Astrocyte of the spinal cord (primary cell): Measurements from ENCODE around the gene CKAP2.

ENCODE experiments used
- DNase-seq: peaks from one replicate; pipeline ENCODE4 v3.0.0; 2011; ENCODE audit warnings: low read depth, low spot score
- H3K4me3 ChIP-seq: 2 replicates; pipeline ENCODE4 v1.5.1; 2011; ENCODE audit warnings: low read depth, mild to moderate bottlenecking, low read length, moderate library complexity
- in situ Hi-C: cut with HindIII; loops from 2 replicates; pipeline ENCODE4 v1.10.0; 2017; ENCODE audit warnings: low sequenced_read_pairs
- TF ChIP-seq, protein P1 (sequence below): IDR thresholded peaks from 2 replicates; pipeline ENCODE4 v1.5.1; 2012; ENCODE audit warnings: low read depth, mild to moderate bottlenecking, low read length, inconsistent platforms

Gene CKAP2

DNA sequence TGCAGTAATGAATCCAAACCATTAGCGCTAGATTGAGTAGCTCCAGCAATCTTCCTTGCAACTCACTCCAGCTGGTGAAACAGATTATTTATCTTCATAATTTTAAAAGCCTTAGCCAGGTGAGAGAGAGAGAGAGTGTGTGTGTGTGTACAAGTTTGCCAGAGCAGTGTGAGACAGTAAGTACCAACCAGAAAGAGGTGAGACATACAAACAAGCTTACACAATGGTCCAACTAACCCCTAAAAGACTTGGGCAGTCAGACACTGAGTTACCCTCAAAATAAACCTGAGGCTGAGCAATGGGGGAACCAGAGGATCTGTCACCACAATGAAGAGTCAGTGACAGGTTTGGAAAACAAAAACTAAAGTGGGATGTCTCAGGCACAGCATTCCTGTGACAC lies 41.2 kb upstream of the CKAP2 start:
- TF ChIP-seq, protein P1, sequence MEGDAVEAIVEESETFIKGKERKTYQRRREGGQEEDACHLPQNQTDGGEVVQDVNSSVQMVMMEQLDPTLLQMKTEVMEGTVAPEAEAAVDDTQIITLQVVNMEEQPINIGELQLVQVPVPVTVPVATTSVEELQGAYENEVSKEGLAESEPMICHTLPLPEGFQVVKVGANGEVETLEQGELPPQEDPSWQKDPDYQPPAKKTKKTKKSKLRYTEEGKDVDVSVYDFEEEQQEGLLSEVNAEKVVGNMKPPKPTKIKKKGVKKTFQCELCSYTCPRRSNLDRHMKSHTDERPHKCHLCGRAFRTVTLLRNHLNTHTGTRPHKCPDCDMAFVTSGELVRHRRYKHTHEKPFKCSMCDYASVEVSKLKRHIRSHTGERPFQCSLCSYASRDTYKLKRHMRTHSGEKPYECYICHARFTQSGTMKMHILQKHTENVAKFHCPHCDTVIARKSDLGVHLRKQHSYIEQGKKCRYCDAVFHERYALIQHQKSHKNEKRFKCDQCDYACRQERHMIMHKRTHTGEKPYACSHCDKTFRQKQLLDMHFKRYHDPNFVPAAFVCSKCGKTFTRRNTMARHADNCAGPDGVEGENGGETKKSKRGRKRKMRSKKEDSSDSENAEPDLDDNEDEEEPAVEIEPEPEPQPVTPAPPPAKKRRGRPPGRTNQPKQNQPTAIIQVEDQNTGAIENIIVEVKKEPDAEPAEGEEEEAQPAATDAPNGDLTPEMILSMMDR: no peak
- in situ Hi-C loops: no loop called here
- no peak for DNase-seq
- H3K4me3 ChIP-seq: no peak overlapping the region

GRCh38 chr13:52414963-52415362 lies 40.3 kb upstream of the CKAP2 start:
- TF ChIP-seq, protein P1: no peak
- DNase-seq: peak; percentile 31
- in situ Hi-C loops: no loop called here
- no peak overlapping the region for H3K4me3 ChIP-seq

DNA sequence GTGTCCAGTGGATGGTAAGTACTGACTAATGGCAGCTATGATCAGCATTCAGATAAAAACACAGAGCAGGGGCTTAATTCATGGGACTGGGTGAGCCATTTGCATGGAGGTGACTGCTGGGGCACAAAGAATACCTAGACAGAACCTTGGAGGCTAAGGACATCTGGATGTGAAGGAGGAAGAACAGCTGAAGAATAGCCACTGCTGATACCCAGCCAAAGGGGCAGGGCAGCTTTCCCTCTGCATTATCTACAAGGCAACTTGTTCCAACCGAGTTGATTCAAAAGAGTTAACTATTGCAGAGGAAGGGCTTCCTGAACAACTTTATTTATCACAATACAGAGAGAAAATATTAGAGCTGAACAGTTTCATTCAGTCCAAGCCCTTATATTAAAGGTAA lies 36.2 kb upstream of the CKAP2 start:
- DNase-seq: no peak
- in situ Hi-C loops: no loop called here
- no peak overlapping the region for H3K4me3 ChIP-seq
- TF ChIP-seq, protein P1: no peak

GRCh38 chr13:52421216-52421615 lies 34.1 kb upstream of the CKAP2 start:
- TF ChIP-seq, protein P1: no peak
- DNase-seq: no peak
- in situ Hi-C loops: no loop called here
- H3K4me3 ChIP-seq: no peak overlapping the region

DNA sequence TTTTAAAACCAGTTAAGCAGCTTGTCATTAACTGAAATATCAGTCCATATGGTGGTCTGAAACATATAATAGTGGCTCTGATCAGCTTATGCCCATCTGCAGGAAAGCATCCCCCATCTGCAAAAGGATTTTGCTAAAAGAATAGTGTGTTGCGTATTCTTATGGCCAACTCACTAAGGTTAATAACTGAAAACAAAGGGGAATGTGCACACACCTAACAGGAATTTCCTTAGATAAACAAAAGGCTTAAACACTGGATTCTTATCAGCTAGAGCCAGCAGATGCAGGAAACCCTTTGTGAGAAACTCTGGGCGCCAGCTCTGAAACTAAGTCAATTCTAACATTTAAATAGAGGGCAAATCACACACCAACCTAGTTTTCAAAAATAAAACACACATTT lies 27.0 kb upstream of the CKAP2 start:
- in situ Hi-C loops: no loop called here
- H3K4me3 ChIP-seq: no peak overlapping the region
- DNase-seq: peak; percentile 49
- TF ChIP-seq, protein P1: no peak

DNA sequence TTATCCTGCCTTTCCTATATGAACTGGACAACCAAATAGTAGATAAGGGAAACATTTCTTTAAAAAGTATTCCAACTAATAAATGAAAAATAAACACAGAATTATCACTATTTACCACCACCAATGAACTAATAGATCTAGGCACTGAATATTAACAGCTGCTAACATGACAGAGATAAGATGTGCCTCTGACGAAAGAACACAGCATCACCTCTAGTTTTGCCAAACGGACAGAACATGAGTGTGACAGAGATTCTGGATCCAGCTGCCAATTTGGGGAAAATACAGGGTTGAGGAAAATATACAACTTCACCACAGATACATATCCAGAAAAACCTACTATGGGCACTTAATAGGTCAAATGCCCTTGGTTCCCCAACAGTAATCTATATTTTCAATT lies 22.8 kb upstream of the CKAP2 start:
- TF ChIP-seq, protein P1: no peak
- DNase-seq: no peak
- in situ Hi-C loops: no loop called here
- H3K4me3 ChIP-seq: no peak overlapping the region

GRCh38 chr13:52446265-52446664 lies 9.0 kb upstream of the CKAP2 start:
- in situ Hi-C loops: no loop called here
- no peak for DNase-seq
- no peak overlapping the region for H3K4me3 ChIP-seq
- TF ChIP-seq, protein P1: no peak
